Stimulated activated CD4-positive, alpha-beta T cell treated with anti-CD3 and anti-CD28 coated beads, Interleukin-1b, Interleukin-23, amount 100 ng/mL, for 24 hours (primary cell): ENCODE data around the gene SENP8.

Experiments used
- DNase-seq, 4 experiments: peaks; one replicate each; pipeline ENCODE4 v3.0.0-alpha.2; 2020; ENCODE audit warnings: low read depth in 4 of 4, low spot score in 1 of 4

The SENP8 gene

DNA sequence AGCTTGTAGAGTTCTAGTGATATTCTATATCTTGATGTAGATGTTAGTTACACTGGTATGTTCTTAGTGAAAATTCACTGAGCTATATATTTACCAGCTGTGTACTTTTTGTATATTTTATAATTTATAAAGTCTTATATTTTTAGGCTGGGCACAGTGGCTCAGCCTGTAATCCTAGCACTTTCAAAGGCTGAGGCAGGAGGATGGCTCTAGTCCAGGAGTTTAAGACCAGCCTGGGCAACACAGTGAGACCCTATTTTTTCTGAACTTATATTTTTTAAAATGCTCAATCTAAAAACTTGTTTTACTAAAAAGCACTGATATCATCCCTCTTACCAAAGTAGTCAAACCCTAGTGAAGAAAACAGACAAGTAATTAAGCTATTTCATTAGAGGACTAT, 5.4 kb upstream of the SENP8 start:
- DNase-seq: no peak

GRCh38 chr15:72113347-72114031, 4.7 kb upstream of the SENP8 start:
- DNase-seq: no peak

- peak in 1 of 4 experiments; percentile 1 for DNase-seq
Measured at GRCh38 chr15:72116731-72117485, 1.3 kb upstream of the SENP8 start.

GRCh38 chr15:72117486-72118016, 652 bp upstream of the SENP8 start:
- DNase-seq: peak; percentile 28 to 64 (median 41)

DNA sequence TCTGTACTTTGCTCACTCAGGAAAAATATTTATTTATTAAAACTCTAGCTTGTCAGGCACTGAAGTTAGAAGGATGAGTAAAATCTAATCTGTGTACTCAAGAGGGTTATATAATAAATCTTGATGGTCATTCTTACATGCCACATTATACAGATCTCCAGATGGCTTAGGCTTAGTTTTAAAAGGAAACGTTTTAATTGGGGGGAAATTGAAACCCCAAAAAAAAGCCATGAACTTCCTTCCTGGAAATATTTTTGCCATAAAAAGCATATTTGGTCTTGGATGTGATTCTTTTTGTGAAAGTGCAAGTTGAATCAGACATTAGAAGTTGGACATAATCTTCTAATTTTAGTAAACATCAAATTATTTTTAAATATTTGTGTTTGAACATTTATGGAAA, 6.0 kb downstream of the SENP8 start:
- no peak for DNase-seq

DNA sequence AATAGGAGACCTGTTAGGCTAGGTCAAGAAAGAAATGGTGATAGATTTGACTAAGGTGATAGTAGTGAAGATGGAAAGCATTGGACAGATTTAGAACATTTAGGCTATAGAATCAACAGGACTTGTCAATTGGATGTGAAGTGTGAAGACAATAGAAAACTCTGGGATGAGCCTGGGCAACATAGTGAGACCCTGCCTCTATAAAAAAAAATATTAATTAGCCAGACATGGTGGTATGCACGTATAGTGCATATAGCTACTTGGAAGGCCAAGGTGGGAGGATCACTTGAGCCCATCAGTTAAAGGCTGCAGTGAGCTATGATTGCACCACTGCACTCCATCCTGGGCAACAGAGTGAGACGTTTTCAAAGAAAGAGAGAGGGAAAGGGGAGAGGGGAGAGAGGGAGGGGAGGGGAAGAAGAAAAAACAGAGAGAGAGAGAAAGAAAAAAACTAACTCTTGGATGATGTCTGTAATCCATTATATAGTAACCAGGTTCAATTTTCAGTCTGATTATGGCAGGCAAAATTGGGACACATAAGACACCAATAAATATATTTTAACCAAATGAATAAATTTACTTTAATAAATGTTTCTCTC, 9.6 kb downstream of the SENP8 start:
- DNase-seq: no peak

- no peak for DNase-seq
Measured at GRCh38 chr15:72128359-72128758, 10.2 kb downstream of the SENP8 start.

DNA sequence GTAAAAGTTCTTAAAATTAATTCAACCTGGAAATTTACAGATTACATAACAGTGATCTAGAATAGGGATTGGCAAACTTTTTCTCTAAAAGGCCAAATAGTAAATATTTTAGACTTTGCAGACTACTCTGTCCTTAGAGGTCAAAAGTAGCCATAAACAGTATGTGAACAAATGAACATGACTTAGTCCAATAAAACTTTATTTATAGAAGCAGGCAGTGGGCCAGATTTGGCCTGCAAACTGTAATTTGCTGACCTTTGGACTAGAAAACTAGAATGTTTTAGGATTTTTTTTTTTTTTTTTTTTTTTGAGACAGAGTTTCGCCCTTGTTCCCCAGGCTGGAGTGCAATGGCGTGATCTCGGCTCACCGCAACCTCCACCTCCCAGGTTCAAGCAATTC, 12.1 kb downstream of the SENP8 start:
- no peak for DNase-seq

DNA sequence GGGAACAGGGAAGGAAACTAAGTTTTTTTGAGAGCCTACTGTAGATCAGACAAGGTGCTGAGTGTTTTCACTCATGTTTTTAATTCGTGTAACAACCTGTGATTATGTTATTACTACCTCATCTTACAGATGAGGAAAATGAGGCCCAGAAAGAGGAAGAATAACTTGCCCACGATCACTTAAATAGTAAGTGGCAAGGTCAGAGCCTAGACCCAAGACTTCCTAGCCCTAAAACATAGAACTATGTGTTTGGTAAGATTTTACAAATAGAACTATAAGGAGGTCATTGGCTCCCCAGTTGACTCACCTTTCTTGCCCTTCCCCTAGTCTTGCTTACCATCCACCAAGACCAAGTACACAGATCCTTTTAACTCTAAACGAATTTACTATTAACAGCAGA, 13.7 kb downstream of the SENP8 start:
- DNase-seq: no peak

GRCh38 chr15:72133211-72133610, 15.0 kb downstream of the SENP8 start:
- DNase-seq: no peak

DNA sequence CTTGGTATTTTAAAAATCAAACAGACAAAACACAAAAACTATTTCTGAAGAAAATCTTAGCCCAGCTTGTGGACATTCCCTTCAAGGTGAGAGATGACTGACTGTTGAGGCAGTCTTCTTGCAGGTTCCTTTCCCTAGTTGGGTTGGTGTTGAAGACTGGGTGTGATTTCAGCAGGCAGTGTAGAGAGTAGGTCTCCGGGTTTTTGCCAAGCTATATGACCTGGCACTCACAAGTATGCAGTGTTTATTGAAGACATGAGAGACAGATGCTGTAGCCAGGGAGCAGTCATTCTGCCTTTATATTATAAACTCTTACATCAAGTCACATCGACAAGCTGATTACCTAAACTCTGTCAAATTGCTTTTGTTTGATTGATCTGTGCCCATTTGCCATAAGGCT, 17.5 kb downstream of the SENP8 start:
- DNase-seq: no peak

DNA sequence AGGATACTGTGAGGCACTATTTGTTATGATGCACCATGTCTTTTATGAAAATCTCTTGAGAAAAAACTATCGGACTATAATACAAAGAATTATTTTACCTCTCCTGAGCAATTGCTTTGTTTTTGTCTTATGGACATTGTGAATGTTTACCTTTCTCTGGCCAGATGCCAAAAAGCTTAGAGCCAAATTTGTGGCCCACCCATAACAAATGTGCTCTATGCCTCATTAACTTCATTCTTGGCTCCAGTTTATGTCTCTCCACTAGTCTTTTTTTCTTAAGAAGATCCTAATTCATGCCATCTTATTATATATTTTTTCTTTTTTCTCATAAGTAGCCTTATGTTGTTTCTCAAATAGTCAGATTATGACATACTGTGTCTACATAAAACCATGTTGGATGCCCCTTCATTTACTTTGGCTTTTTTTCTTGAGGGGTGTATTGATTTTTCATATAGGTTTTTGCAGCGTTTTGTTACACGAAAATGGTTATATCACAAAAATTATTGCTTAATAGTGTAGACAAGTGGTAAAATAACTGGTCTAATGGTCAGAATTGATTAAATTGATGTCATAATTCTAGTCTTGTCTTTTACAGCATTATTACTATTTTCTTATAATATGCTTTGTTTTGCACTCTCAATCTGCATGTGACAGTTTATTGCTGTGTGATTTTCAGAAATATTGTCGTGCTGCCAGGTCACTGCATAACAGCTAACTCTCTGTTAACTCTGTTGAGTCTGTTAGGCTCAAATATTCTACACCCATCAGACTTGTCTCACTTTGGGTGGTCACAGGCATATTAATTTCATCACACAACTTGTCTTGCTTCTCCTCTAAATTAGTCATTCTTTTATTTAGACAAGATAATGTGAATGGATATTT, 18.2 kb downstream of the SENP8 start:
- DNase-seq: no peak

DNA sequence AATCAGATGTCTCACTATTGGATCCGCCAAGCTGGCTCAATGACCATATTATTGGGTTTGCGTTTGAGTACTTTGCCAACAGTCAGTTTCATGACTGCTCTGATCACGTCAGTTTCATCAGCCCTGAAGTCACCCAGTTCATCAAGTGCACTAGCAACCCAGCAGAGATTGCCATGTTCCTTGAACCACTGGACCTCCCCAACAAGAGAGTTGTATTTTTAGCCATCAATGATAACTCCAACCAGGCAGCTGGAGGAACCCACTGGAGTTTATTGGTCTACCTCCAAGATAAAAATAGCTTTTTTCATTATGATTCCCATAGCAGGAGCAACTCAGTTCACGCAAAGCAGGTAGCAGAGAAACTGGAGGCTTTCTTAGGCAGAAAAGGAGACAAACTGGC, 21.5 kb downstream of the SENP8 start:
- DNase-seq: no peak

GRCh38 chr15:72140088-72140487, 21.9 kb downstream of the SENP8 start:
- DNase-seq: no peak

GRCh38 chr15:72141171-72142084, 23.2 kb downstream of the SENP8 start:
- DNase-seq: no peak

- no peak for DNase-seq
Measured at GRCh38 chr15:72146221-72146620, 28.0 kb downstream of the SENP8 start.

DNA sequence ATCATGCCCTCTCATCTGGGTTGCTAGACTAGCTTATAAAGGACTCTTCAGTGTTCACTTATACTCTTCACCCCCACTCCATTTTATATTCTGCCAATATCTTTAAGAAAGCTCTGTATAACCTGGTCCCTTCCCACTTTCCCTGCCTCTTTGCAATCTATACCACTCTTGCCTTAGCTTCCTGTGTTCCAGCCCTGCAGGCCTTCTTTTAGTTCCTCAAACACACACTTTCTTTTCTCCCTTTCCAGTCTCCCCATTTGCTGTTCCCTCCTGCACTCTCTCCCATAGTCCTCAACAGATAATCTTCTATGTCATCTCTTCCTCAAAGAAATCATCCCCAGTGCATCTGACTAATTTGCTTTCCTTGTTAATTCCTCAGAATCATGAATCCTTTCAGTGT, 28.7 kb downstream of the SENP8 start:
- DNase-seq: no peak

GRCh38 chr15:72147418-72147817, 29.2 kb downstream of the SENP8 start:
- no peak for DNase-seq

- no peak for DNase-seq
Measured at GRCh38 chr15:72153269-72154000, 35.2 kb downstream of the SENP8 start.
